GM18909 (cell line): Measurements from ENCODE around the gene HBZ.
"Not testable (repeated sequence)": the region's sequence is repeated elsewhere in the genome, so short reads cannot be mapped to it uniquely, and the experiment has no call there.

Source experiments
- ATAC-seq: cut with Tn5 transposase; IDR thresholded peaks from one replicate; pipeline ENCODE4 v1.9.1; 2021; ENCODE audit warnings: mild to moderate bottlenecking; ENCODE audit not compliant: unreplicated experiment, poor library complexity

The HBZ gene

GRCh38 chr16:132120-132519 lies 20.3 kb upstream of the HBZ start:
- ATAC-seq = no peak

DNA sequence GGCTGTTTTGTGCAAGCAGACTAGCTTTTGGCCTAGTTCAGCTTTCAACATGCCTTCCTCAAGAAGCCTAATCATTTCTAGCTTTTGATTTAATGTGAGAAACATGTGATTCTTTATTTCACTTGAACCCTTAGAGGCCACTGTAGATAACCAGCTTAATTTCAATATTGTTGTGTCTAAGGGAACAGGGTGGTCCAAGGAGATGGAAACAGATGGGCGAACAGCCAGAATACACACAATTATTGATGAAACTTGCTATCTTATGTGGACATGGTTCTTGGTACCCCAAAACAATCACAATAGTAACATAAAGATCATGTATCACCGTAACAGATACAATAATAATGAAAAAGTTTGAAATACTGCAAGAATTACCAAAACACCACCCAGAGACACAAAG lies 18.7 kb upstream of the HBZ start:
- ATAC-seq = no peak

GRCh38 chr16:138049-138417 lies 14.4 kb upstream of the HBZ start:
- no peak for ATAC-seq

DNA sequence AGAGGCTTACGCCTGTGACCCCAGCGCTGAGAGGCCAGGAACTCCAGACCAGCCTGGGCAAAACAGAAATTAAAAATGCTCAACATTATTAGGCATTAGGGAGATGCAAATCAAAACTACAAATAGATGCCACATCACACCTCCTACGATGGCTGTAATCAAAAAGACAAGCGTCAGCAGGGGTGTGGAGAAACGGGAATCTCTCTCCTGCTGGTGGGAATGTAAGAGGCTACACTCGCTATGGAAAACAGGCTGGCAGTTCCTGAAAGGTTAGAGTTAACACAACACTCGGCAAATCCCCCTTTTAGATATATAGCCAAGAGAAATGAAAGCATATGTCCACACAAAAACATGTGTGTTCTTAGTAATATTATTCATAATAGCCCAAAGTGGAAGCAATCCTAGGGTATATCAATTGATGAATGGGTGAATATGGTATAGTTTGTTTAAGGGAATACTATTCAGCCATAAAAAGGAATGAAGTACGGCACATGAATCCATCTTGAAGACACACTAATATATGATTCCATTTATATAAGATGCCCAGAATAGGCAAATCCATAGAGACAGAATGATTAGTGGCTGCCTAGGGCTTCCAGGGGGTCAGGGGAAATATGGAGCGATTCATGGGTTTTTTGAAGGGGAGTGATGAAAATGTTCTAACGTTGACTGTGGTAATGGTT lies 12.1 kb upstream of the HBZ start:
- ATAC-seq = no peak

GRCh38 chr16:142405-142967 lies 10.0 kb upstream of the HBZ start:
- ATAC-seq = no peak

- no peak for ATAC-seq
Measured at GRCh38 chr16:143047-143446, 9.4 kb upstream of the HBZ start.

- no peak for ATAC-seq
Measured at GRCh38 chr16:143456-143855, 9.0 kb upstream of the HBZ start.

- no peak for ATAC-seq
Measured at GRCh38 chr16:144797-145252, 7.6 kb upstream of the HBZ start.

DNA sequence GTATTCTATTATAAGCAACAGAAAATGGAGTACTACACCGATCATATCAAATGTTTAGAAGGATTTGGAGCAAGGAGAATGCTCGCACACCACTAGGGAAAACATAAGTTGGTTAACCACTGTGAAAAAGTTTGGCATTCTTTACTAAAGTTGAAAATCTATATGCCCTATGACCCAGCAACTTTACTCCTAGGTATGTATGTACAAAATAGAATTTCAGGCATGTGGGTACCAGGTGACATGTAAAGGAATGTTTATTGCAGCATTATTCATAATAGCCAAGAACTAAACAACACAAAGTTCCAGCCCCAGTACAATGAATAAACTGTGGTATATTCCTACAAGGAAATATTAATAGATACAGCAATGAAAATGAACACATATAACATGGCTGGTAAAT lies 5.8 kb upstream of the HBZ start:
- ATAC-seq = no peak

GRCh38 chr16:149024-149660 lies 3.3 kb upstream of the HBZ start:
- no peak for ATAC-seq

DNA sequence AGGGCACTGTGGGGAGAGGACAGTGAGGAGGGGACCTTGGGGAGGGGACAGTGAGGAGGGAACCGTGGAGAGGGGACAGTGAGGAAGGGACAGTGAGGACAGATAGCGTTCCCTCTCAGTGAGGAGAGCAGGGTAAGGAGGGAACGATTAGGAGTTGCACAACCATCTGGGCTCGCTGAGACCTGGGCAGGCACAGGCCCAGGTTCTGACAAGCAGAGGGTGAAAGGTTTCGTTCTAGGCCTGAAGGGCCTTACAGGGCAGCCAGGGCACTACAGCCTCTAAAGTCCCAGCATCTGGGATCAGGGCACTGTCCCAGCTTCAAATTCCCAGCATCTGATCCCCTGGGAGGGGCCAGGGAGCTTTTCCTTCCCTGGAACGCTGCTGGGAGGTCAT lies 681 bp downstream of the HBZ start:
- not testable (repeated sequence) for ATAC-seq

- ATAC-seq = not testable (repeated sequence)
Measured at GRCh38 chr16:153550-154216, 1.2 kb downstream of the HBZ start.

DNA sequence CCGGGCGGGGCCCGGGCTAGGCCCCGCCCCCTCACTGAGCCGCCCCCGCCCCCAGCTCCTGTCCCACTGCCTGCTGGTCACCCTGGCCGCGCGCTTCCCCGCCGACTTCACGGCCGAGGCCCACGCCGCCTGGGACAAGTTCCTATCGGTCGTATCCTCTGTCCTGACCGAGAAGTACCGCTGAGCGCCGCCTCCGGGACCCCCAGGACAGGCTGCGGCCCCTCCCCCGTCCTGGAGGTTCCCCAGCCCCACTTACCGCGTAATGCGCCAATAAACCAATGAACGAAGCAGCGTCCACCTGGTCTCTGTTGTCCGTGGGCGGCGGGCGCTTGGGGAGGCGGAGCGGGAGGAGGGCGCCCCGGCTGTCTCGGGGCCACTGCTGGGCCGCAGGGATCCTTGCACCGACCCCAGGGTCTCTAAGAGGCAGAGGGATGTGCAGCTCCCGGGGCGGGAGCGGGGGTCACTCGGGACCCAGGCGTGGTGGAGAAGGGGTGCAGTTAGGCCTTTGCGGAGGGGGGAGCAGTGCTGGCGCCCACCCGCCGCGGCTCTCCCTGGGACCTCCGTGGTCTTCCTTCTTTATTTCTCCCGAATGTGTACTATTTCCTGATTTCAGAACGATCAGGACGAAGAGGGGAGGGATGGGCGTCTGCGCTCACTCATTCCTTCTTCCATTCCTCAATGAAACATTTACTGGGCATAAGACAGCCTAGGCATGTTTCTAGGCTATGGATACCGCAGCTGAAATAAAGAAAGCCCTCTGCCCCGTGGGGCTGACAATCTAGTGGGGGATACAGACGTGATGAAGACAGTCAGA lies 2.0 kb downstream of the HBZ start:
- no peak for ATAC-seq

DNA sequence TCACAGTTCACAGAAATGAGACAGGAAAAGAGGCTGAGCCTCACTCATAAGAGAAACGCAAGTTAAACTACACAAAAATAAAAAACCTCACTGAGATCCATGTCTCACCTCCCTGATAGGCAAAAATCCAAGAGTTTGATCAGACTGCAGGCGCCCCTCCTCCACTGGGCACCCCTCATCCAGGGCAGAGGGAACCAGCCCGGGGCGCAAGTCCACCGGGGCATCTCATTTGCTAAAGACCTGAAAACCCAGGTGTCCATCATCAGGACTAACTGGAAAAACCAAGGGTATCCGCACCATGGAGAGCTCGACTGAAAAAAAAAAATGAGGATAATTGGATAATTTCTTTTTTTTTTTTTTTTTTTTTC lies 2.6 kb downstream of the HBZ start:
- no peak for ATAC-seq

- no peak for ATAC-seq
Measured at GRCh38 chr16:159136-159849, 6.8 kb downstream of the HBZ start.

GRCh38 chr16:160242-160641 lies 7.8 kb downstream of the HBZ start:
- ATAC-seq = not testable (repeated sequence)

GRCh38 chr16:160691-161190 lies 8.3 kb downstream of the HBZ start:
- ATAC-seq = no peak

DNA sequence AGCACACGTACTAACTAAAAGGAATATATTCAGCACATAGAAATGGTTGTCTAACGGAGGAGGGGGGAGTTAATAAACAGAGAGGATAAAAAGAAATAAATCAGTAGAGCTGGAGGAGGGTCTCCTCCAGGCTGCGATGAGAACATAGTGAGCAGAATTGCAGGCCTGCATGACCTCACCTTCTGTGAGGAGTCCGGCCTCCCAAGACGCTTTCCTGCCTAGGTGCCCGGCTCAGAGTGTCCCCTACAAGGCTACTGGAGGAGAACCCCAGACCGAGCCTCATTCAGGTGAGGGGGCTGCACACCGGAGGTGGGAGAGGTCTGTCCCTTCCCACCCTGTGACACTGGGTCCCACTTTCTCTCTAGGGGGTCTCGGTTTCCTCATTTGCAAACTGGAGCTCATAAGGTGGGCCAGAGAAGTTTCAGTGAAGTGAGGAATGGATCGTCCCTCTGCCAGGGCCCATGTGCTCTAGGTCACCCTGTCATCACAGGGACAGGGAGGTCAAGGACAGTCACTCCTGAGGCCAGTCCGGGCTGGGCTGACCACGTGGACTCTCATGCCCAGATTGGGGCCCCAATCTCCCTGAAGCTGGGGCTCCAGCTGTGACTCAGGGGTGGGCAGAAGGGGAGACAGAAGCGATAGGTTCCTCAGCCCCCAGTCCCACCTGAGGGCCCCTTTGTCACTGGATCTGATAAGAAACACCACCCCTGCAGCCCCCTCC lies 10.0 kb downstream of the HBZ start:
- ATAC-seq = no peak

DNA sequence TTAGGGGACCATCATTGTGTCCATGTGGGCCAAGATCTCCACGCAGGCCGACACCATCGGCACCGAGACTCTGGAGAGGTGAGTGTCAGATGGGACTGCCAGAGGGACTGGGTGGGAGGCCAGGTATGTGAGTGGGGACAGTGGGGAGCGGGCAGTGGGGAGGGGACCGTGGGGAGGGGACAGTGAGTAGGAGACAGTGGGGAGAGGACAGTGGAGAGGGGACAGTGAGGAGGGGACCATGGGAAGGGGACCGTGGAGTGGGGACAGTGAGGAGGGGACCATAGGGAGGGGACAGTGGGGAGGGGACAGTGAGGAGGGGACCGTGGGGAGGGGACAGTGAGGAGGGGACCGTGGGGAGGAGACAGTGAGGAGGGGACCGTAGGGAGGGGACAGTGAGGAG lies 10.7 kb downstream of the HBZ start:
- ATAC-seq = not testable (repeated sequence)
